Transverse colon (tissue), 3 donors: ENCODE measurements around the gene NEK6.

Source experiments
- CTCF ChIP-seq, 5 experiments: fragments of 200-600 bp in 3 of 5; fragments of 450-650 bp in 2 of 5; sonication (generic) in 3 of 5; IDR thresholded peaks; 1 replicate in 2 of 5; 2 replicates in 3 of 5; pipeline ENCODE4 v1.5.1; 2016 to 2017; ENCODE audit warnings: antibody characterized with exemption in 5 of 5, inconsistent platforms in 3 of 5, mild to moderate bottlenecking in 2 of 5, moderate library complexity in 1 of 5
- EP300 ChIP-seq: sonication (generic); formaldehyde crosslinking; IDR thresholded peaks from one replicate; pipeline ENCODE4 v1.6.1; 2017; ENCODE audit warnings: antibody characterized with exemption, low read depth
- POLR2A ChIP-seq: fragments of 450-650 bp; IDR thresholded peaks from one replicate; pipeline ENCODE4 v1.6.1; 2016; ENCODE audit warnings: antibody characterized with exemption, mild to moderate bottlenecking, moderate library complexity

- TF ChIP-seq CTCF (IDR thresholded peaks at IDR 0.05): no peak
- no peak for TF ChIP-seq EP300
- TF ChIP-seq POLR2A: no peak
Observed at GRCh38 chr9:124214596-124215367, 43.0 kb upstream of the NEK6 start.
